Neural crest cell (in vitro differentiated cells): ENCODE results near the gene CDK3. TPM values are rescaled to one million over a fixed set of nuclear protein-coding genes. Genes with fewer than 3 reads are reported as not detected.

ENCODE experiments used
- DNase-seq: peaks from one replicate; pipeline ENCODE4 v3.0.0; 2021; ENCODE audit warnings: low read depth, mixed read lengths, low spot score
- H3K27ac Mint-ChIP-seq: one replicate; pipeline ENCODE4 v1.8.0; 2021; ENCODE audit warnings: mild to moderate bottlenecking, mixed read lengths; ENCODE audit not compliant: unreplicated experiment
- H3K27me3 Mint-ChIP-seq: 2 replicates; pipeline ENCODE4 v1.8.0; 2021; ENCODE audit warnings: low read depth, mild to moderate bottlenecking, mixed read lengths
- H3K36me3 Mint-ChIP-seq: 2 replicates; pipeline ENCODE4 v1.8.0; 2021; ENCODE audit warnings: low read depth, mild to moderate bottlenecking, mixed read lengths
- H3K4me1 Mint-ChIP-seq: 2 replicates; pipeline ENCODE4 v1.8.0; 2021; ENCODE audit warnings: mixed read lengths
- H3K4me3 Mint-ChIP-seq: one replicate; pipeline ENCODE4 v1.8.0; 2021; ENCODE audit warnings: mild to moderate bottlenecking, mixed read lengths
- H3K9me3 Mint-ChIP-seq: 2 replicates; pipeline ENCODE4 v1.8.0; 2021; ENCODE audit warnings: mixed read lengths
- CTCF ChIP-seq: fragments of 200-600 bp; sonication (generic); conservative IDR thresholded peaks from 2 replicates; pipeline ENCODE4 v1.5.0; 2021; ENCODE audit warnings: antibody characterized with exemption, mild to moderate bottlenecking
- total RNA-seq: library from RNA; stranded (reverse); gene quantifications from 2 replicates; pipeline ENCODE4 v1.2.1, GENCODE V29; 2021

CDK3 gene
- total RNA-seq, 1 donor from 2014 or later = 7.9 TPM

- no peaks in the 10 kb centered on the region for H3K27me3 Mint-ChIP-seq
- no peak overlapping the region for H3K27ac Mint-ChIP-seq
- no peak for TF ChIP-seq CTCF
- no peak for DNase-seq
- H3K9me3 Mint-ChIP-seq = no peaks in the 10 kb centered on the region
- H3K4me3 Mint-ChIP-seq = no peak overlapping the region
- peaks cover 31% of the 10 kb centered on the region for H3K36me3 Mint-ChIP-seq
- H3K4me1 Mint-ChIP-seq = peaks cover 15% of the 10 kb centered on the region
Measured at GRCh38 chr17:76046064-76046463, 45.4 kb downstream of the CDK3 start.

GRCh38 chr17:76048025-76048605, 47.5 kb downstream of the CDK3 start:
- no peaks in the 10 kb centered on the region for H3K27me3 Mint-ChIP-seq
- DNase-seq = no peak
- no peak overlapping the region for H3K4me3 Mint-ChIP-seq
- peak overlapping the region; percentile 24 for H3K27ac Mint-ChIP-seq
- peaks cover 27% of the 10 kb centered on the region for H3K36me3 Mint-ChIP-seq
- TF ChIP-seq CTCF = no peak
- no peaks in the 10 kb centered on the region for H3K9me3 Mint-ChIP-seq
- H3K4me1 Mint-ChIP-seq = peaks cover 15% of the 10 kb centered on the region

- peaks cover 22% of the 10 kb centered on the region for H3K36me3 Mint-ChIP-seq
- H3K9me3 Mint-ChIP-seq = no peaks in the 10 kb centered on the region
- no peak for TF ChIP-seq CTCF
- no peak for DNase-seq
- peaks cover 15% of the 10 kb centered on the region for H3K4me1 Mint-ChIP-seq
- H3K27ac Mint-ChIP-seq = no peak overlapping the region
- no peak overlapping the region for H3K4me3 Mint-ChIP-seq
- H3K27me3 Mint-ChIP-seq = no peaks in the 10 kb centered on the region
Measured at GRCh38 chr17:76048711-76049110, 48.1 kb downstream of the CDK3 start.

GRCh38 chr17:76049239-76049638, 48.6 kb downstream of the CDK3 start:
- peaks cover 15% of the 10 kb centered on the region for H3K4me1 Mint-ChIP-seq
- H3K9me3 Mint-ChIP-seq = no peaks in the 10 kb centered on the region
- peaks cover 19% of the 10 kb centered on the region for H3K36me3 Mint-ChIP-seq
- no peaks in the 10 kb centered on the region for H3K27me3 Mint-ChIP-seq
- TF ChIP-seq CTCF = no peak
- no peak overlapping the region for H3K4me3 Mint-ChIP-seq
- no peak for DNase-seq
- H3K27ac Mint-ChIP-seq = peak overlapping the region; percentile 85

- no peak for TF ChIP-seq CTCF
- peaks cover 15% of the 10 kb centered on the region for H3K4me1 Mint-ChIP-seq
- H3K27me3 Mint-ChIP-seq = no peaks in the 10 kb centered on the region
- no peak for DNase-seq
- peaks cover 16% of the 10 kb centered on the region for H3K36me3 Mint-ChIP-seq
- H3K9me3 Mint-ChIP-seq = no peaks in the 10 kb centered on the region
- H3K27ac Mint-ChIP-seq = peak overlapping the region; percentile 85
- H3K4me3 Mint-ChIP-seq = peak overlapping the region; percentile 12
Measured at GRCh38 chr17:76049836-76050537, 49.3 kb downstream of the CDK3 start.
